Tibial artery (tissue), 4 donors: ENCODE results near the gene DNAI1.

Experiments
- DNase-seq, 2 donors: peaks; one replicate each; pipeline ENCODE4 v3.0.0-alpha.2; 2019
- H3K27ac ChIP-seq, 2 donors: fragments of 200-600 bp; sonication (generic) in 1 of 2; 1 replicate in 1 of 2; 2 replicates in 1 of 2; pipeline ENCODE4 v1.5.1; 2018 to 2019; ENCODE audit warnings: mild to moderate bottlenecking in 1 of 2
- H3K27me3 ChIP-seq, 2 donors: fragments of 200-600 bp; sonication (generic) in 1 of 2; one replicate each; pipeline versions ENCODE4 v1.5.1 to v1.6.0; 2016 to 2019
- H3K36me3 ChIP-seq, 3 donors: fragments of 200-600 bp; sonication (generic) in 2 of 3; one replicate each; pipeline ENCODE4 v1.5.1; 2016 to 2019; ENCODE audit warnings: mild to moderate bottlenecking in 2 of 3
- H3K4me1 ChIP-seq, 4 donors: fragments of 200-600 bp; sonication (generic) in 2 of 4; 1 replicate in 3 of 4; 2 replicates in 1 of 4; pipeline ENCODE4 v1.5.1; 2016 to 2019
- H3K4me3 ChIP-seq, 2 donors: fragments of 200-600 bp; sonication (generic) in 1 of 2; 1 replicate in 1 of 2; 2 replicates in 1 of 2; pipeline ENCODE4 v1.5.1; 2018 to 2019; ENCODE audit warnings: mild to moderate bottlenecking in 2 of 2
- H3K9me3 ChIP-seq, 3 donors: fragments of 200-600 bp; sonication (generic) in 1 of 3; one replicate each; pipeline ENCODE4 v1.5.1; 2016 to 2019
- intact Hi-C: fragments of 100-400 bp; cut with DNase I; formaldehyde crosslinking; loops from one replicate; pipeline ENCODE4 v1.15.0; 2023; ENCODE audit warnings: low total_unique reads
- TF ChIP-seq, protein P1 (sequence below), 2 experiments: fragments of 200-600 bp in 1 of 2; fragments of 450-650 bp in 1 of 2; IDR thresholded peaks; one replicate each; pipeline ENCODE4 v1.5.1; 2017 to 2019; ENCODE audit warnings: antibody characterized with exemption in 2 of 2, mild to moderate bottlenecking in 1 of 2, moderate library complexity in 1 of 2

DNAI1 gene

DNA sequence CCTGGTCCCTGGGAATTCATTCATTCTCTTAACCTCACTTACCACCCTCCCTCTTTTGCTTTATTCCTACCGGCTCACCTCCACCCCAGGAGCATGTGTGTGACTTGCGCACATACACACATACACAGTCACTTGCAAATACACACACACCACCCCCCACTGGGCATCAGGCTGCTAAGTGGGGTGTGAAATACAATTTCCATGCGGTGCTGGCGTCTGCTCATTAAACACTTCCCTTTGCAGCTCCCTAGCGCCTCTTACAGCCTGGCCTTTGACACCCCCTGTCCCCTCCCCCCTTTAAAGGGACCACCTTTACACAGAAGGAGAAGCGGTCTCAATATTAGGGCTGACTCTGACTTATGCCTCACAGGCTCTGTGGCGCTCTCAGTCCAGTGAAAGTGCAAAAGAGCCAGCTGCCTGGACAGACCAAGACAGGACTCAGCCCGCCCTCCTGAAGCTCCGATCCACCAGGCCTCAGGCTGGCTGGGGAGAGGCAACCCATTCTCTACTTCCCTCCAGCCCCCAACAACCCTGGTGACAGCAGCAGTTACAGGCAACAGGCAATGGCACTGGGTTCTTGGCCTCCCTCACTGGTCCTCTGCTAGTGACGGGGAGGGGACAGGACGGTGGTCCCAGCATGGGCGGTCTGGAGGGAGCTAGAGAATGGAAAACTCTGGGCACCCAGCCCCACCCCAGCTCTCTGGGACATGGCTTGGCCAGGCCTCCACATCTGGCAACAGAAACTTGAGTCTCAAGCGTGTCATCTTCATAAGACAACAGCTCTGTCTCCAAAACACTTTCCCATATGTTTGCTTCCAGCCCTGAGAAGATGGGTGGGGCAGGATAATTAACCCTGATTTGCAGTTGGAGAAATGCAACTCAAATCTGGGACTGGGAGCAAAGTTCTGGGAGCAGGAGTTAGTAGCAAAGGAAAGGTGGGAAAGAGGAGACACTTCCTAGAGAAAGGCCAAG lies 52.2 kb downstream of the DNAI1 start:
- no peak overlapping the region for H3K4me3 ChIP-seq
- no peak overlapping the region for H3K27ac ChIP-seq

DNA sequence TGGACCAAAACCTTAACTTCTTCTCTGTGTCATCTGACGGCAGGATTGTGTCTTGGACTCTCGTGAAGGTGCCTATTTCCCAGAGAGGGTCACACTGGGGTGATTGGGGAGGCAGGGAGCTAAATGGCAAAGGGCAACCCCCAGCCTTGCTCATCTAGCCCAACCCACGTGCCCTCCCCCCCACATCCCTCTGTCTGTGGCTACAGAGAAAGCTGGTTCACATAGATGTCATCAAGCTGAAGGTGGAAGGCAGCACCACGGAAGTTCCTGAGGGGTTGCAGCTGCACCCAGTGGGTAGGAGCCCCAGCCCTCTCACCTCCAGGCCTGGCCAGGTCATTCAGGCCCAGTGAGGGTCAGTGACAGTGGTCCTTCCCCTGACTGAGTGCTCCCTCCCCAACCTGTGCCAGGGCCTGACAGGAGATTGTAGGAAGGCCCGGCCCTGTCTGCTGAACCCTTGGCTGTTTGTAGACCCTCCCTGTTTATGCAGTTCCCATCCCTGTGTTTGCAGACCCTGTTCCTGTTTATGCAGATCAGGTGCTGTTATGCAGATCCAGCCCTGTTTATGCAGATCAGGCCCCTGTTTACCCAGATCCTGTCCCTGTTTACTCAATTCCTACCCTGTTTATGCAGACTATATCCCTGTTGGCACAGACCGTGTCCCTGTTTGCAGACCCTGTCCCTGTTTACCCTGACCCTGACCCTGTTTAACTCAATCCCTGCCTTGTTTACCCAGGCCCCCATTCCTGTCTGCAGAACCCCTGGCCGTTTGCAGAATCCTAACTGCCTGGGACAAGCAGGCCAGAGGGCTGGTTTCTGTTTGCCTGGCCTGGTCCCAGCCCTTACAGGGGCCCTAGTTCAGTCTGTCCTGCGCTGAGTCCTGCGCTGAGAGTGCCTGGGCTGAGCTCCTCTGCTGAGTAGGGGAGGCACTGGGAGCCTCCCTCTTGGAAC lies 53.8 kb downstream of the DNAI1 start:
- Histone ChIP-seq H3K9me3 (no peaks in the 10 kb centered on the region), H3K4me3 (no peak overlapping the region), H3K27me3 (peaks cover 0 to 8% of the 10 kb centered on the region in 2 donors), H3K4me1 (no peaks in the 10 kb centered on the region), H3K36me3 (no peaks in the 10 kb centered on the region), H3K27ac (no peak overlapping the region)
- intact Hi-C loops = no loop called here
- peak in 1 of 2 donors; percentile 29 for DNase-seq
- TF ChIP-seq, protein P1, sequence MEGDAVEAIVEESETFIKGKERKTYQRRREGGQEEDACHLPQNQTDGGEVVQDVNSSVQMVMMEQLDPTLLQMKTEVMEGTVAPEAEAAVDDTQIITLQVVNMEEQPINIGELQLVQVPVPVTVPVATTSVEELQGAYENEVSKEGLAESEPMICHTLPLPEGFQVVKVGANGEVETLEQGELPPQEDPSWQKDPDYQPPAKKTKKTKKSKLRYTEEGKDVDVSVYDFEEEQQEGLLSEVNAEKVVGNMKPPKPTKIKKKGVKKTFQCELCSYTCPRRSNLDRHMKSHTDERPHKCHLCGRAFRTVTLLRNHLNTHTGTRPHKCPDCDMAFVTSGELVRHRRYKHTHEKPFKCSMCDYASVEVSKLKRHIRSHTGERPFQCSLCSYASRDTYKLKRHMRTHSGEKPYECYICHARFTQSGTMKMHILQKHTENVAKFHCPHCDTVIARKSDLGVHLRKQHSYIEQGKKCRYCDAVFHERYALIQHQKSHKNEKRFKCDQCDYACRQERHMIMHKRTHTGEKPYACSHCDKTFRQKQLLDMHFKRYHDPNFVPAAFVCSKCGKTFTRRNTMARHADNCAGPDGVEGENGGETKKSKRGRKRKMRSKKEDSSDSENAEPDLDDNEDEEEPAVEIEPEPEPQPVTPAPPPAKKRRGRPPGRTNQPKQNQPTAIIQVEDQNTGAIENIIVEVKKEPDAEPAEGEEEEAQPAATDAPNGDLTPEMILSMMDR (IDR thresholded peaks at IDR 0.05) = no peak

More for the DNA sequence above, 52.2 kb downstream of the DNAI1 start:
- Histone ChIP-seq H3K4me1 (no peaks in the 10 kb centered on the region), H3K36me3 (no peaks in the 10 kb centered on the region), H3K27me3 (peaks cover 0 to 8% of the 10 kb centered on the region in 2 donors), H3K9me3 (no peaks in the 10 kb centered on the region)
- DNase-seq = peak in 1 of 2 donors; percentile 61
- intact Hi-C loops = no loop called here
- TF ChIP-seq, protein P1 (IDR thresholded peaks at IDR 0.05) = no peak

DNA sequence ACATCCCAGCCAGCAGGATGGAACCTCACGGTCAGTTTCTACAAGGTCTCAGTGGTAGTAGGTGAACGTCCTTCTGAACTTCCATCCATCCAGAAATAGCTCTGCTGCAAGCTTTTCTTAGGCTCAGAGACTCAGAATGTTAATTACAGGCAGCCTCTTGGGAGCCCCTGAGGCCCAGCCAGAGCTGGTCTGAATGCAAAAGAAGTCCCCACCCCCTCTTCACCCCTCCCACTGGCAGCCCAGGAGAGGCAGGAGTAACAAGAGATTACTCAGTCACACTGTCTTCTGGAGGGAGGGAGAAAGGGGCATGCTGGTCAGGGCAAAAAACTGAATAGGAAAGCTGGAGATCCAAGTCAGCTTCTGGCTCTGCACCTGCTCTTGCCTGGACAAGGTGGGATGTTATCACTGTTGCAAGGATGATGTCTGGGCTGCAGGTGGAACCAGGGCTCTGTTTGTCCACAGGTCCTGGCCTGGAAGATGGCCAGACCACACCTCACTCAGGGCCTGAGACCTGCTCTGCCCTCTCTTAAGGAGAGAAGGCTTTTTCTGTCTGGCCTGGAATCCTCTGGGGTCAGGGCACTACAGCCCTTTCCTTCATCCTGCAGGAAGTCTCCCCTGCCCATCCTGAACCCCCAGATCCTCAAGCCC lies 55.1 kb downstream of the DNAI1 start:
- Histone ChIP-seq H3K36me3 (no peaks in the 10 kb centered on the region), H3K9me3 (no peaks in the 10 kb centered on the region), H3K4me3 (no peak overlapping the region), H3K27ac (no peak overlapping the region), H3K4me1 (no peaks in the 10 kb centered on the region), H3K27me3 (peaks cover 0 to 8% of the 10 kb centered on the region in 2 donors)
- intact Hi-C loops = no loop called here
- peak; percentile 37 to 54 for DNase-seq
- TF ChIP-seq, protein P1 (IDR thresholded peaks at IDR 0.05) = no peak

DNA sequence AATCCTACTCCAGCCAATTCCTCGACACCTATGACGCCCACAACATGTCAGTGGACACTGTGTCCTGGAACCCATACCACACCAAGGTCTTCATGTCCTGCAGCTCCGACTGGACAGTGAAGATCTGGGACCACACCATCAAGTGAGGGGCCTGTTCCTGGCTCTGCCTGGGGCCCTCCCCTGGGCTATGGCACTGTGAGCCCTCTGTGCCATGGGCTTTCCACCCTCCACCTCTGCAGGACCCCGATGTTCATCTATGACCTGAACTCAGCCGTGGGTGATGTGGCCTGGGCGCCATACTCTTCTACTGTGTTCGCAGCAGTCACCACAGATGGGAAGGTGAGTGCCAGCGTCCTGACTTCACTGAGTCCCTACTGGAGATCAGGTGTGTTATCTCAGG lies 55.8 kb downstream of the DNAI1 start:
- Histone ChIP-seq H3K36me3 (no peaks in the 10 kb centered on the region), H3K4me3 (no peak overlapping the region), H3K4me1 (no peaks in the 10 kb centered on the region), H3K27me3 (peaks cover 0 to 8% of the 10 kb centered on the region in 2 donors), H3K9me3 (no peaks in the 10 kb centered on the region), H3K27ac (no peak overlapping the region)
- peak in 1 of 2 donors; percentile 41 for DNase-seq
- intact Hi-C loops = no loop called here
- TF ChIP-seq, protein P1 (IDR thresholded peaks at IDR 0.05) = no peak

DNA sequence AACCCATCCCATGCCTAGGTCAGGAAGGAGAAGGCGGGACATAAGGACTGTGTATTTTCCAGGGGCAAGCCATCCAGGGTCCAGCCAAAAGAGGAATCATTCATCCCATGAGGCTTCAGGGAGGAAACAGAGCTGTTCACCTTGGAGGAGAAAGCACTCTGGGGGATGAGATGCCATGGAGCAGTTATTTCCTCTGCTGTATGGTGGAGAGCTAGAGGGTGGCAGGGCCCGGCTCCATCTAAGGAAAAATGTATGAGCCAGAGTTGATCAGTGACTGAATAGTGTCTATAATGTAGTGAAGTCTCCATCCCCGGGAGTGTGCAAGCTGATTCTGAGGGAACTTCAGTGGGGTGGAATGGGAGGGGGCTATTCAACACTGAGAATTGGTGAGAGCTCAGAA lies 56.2 kb downstream of the DNAI1 start:
- no peak for DNase-seq
- H3K4me3 ChIP-seq = no peak overlapping the region
- intact Hi-C loops = no loop called here
- no peak overlapping the region for H3K27ac ChIP-seq
- TF ChIP-seq, protein P1 (IDR thresholded peaks at IDR 0.05) = no peak
- peaks cover 0 to 8% of the 10 kb centered on the region in 2 donors for H3K27me3 ChIP-seq
- H3K9me3 ChIP-seq = no peaks in the 10 kb centered on the region
- no peaks in the 10 kb centered on the region for H3K4me1 ChIP-seq
- H3K36me3 ChIP-seq = no peaks in the 10 kb centered on the region
